Adrenal gland (tissue), 12 donors: Measurements from ENCODE around the gene GALNT9. TPM values are rescaled to one million over a fixed set of nuclear protein-coding genes. Genes with fewer than 3 reads are reported as not detected.

Experiments
- DNase-seq, 7 donors: peaks; one replicate each; pipeline ENCODE4 v3.0.0-alpha.2; 2019 to 2020
- H3K27ac ChIP-seq, 5 donors: fragments of 200-600 bp; sonication (generic) in 4 of 5; 1 replicate in 3 of 5; 2 replicates in 2 of 5; pipeline versions ENCODE4 v1.5.1 to v1.8.0; 2016 to 2020; ENCODE audit warnings: mild to moderate bottlenecking in 1 of 5
- H3K27me3 ChIP-seq: fragments of 200-600 bp; 2 replicates; pipeline ENCODE4 v1.8.0; 2021
- H3K36me3 ChIP-seq, 2 donors: fragments of 200-600 bp; replicated peaks in 1 of 2; 1 replicate in 1 of 2; 2 replicates in 1 of 2; pipeline versions ENCODE4 v1.5.1 to v1.8.0; 2018 to 2022
- H3K4me1 ChIP-seq, 2 donors: fragments of 200-600 bp; replicated peaks in 1 of 2; 1 replicate in 1 of 2; 2 replicates in 1 of 2; pipeline versions ENCODE4 v1.5.1 to v1.8.0; 2018 to 2021
- H3K4me3 ChIP-seq, 4 donors: fragments of 200-600 bp; sonication (generic) in 3 of 4; one replicate each; pipeline ENCODE4 v1.5.1; 2016 to 2018
- H3K9me3 ChIP-seq, 3 donors: fragments of 200-600 bp; sonication (generic) in 1 of 3; replicated peaks in 1 of 3; 1 replicate in 2 of 3; 2 replicates in 1 of 3; pipeline versions ENCODE4 v1.5.1 to v1.8.0; 2016 to 2021
- CTCF ChIP-seq, 6 experiments: fragments of 450-650 bp in 4 of 6; fragments of 200-600 bp in 2 of 6; sonication (generic) in 1 of 6; IDR thresholded peaks; 1 replicate in 5 of 6; 2 replicates in 1 of 6; pipeline versions ENCODE4 v1.5.1 to v1.8.0; 2016 to 2021; ENCODE audit warnings: antibody characterized with exemption in 6 of 6, mild to moderate bottlenecking in 2 of 6, moderate library complexity in 1 of 6
- POLR2A ChIP-seq, 2 donors: fragments of 450-650 bp; IDR thresholded peaks; one replicate each; pipeline ENCODE4 v1.6.1; 2017; ENCODE audit warnings: antibody characterized with exemption in 2 of 2, mild to moderate bottlenecking in 2 of 2, moderate library complexity in 1 of 2
- WGBS, 4 donors: extraction: QIAGEN DNeasy Blood & Tissue Kit in 2 of 4; methylation state at CpG; one replicate each; pipeline versions ENCODE4 v1.1.5 to v1.1.7; 2013 to 2017; 5-methylcytosine and 5-hydroxymethylcytosine counted together
- intact Hi-C, 2 donors: fragments of 100-400 bp; cut with DNase I; formaldehyde crosslinking; loops; one replicate each; pipeline versions ENCODE4 v1.14.1 to v1.15.0; 2022 to 2023
- polyA plus RNA-seq, 3 donors: library from polyadenylated mRNA; stranded (reverse); fragments of 200-250 nt in 2 of 3; fragments of 350-450 nt in 1 of 3; fragmentation: Illumina TruSeq in 1 of 3; extraction: RNeasy Lipid Tissue Mini Kit (QIAGEN cat#74804) in 1 of 3; gene quantifications; one replicate each; pipeline ENCODE4 v1.2.3, GENCODE V29; 2013 to 2014
- total RNA-seq, 9 donors: library from RNA; depleted of rRNA in 4 of 9; stranded (reverse); fragments of >200 nt in 4 of 9; fragments of 120-200 nt in 1 of 9; fragmentation: NEBNext Ultra II Directional in 1 of 9; extraction: Animal tissue kit (Norgen Biotek cat#: 25700) in 1 of 9; gene quantifications; one replicate each; pipeline versions ENCODE4 v1.1.0 to v1.2.4, GENCODE V29; 2013 to 2023
- donor health status: healthy with polysubstance abuse.
- donor health status: Bipolar disorder and iron deficiency.
- donor health status: DM: yes; HTN: yes; CAD: no.
- donor health status: DM: no; HTN: no; CAD: no.
- donor health status: DM: no; HTN: no; CAD: no.
- donor health status: DM: yes; HTN: yes; CAD: no.

The GALNT9 gene
- total and polyA plus RNA-seq, 12 donors: 0.44 to 7.8 (median 1.2) TPM; not detected in 1

- no peaks in the 10 kb centered on the region for H3K4me1 ChIP-seq
- no peak for TF ChIP-seq CTCF (IDR thresholded peaks at IDR 0.05)
- TF ChIP-seq POLR2A (IDR thresholded peaks at IDR 0.05): no peak
- DNase-seq: no peak
- H3K27me3 ChIP-seq: no peaks in the 10 kb centered on the region
- 72 to 87% (median 76%) methylated on average over 10 to 20 of the region's 20 CpGs for WGBS, 4 donors
- no peaks in the 10 kb centered on the region for H3K36me3 ChIP-seq
- no peak overlapping the region for H3K4me3 ChIP-seq
- no peaks in the 10 kb centered on the region for H3K9me3 ChIP-seq
- intact Hi-C loops: no loop called here
- no peak overlapping the region for H3K27ac ChIP-seq
These were observed 7.9 kb downstream of the GALNT9 start for GRCh38 chr12:132321321-132322118.

GRCh38 chr12:132320767-132321211, 8.6 kb downstream of the GALNT9 start:
- H3K27me3 ChIP-seq: no peaks in the 10 kb centered on the region
- DNase-seq: no peak
- no peak for TF ChIP-seq CTCF (IDR thresholded peaks at IDR 0.05)
- TF ChIP-seq POLR2A (IDR thresholded peaks at IDR 0.05): no peak
- intact Hi-C loops: no loop called here
- no peaks in the 10 kb centered on the region for H3K4me1 ChIP-seq
- H3K27ac ChIP-seq: no peak overlapping the region
- no peak overlapping the region for H3K4me3 ChIP-seq
- 66 to 86% (median 77%) methylated on average over 8 to 23 of the region's 23 CpGs for WGBS, 4 donors
- H3K36me3 ChIP-seq: no peaks in the 10 kb centered on the region
- H3K9me3 ChIP-seq: no peaks in the 10 kb centered on the region

- no peaks in the 10 kb centered on the region for H3K36me3 ChIP-seq
- no peaks in the 10 kb centered on the region for H3K4me1 ChIP-seq
- 79 to 88% (median 83%) methylated on average over 27 to 29 of the region's 29 CpGs for WGBS, 4 donors
- no peak for DNase-seq
- intact Hi-C loops: no loop called here
- TF ChIP-seq CTCF (IDR thresholded peaks at IDR 0.05) (no peak), POLR2A (IDR thresholded peaks at IDR 0.05) (no peak)
- H3K9me3 ChIP-seq: no peaks in the 10 kb centered on the region
- no peak overlapping the region for H3K4me3 ChIP-seq
- H3K27me3 ChIP-seq: no peaks in the 10 kb centered on the region
- no peak overlapping the region for H3K27ac ChIP-seq
These were observed 9.3 kb downstream of the GALNT9 start for GRCh38 chr12:132319991-132320570.

GRCh38 chr12:132319359-132319950, 9.9 kb downstream of the GALNT9 start:
- Histone ChIP-seq H3K4me1 (no peaks in the 10 kb centered on the region), H3K27ac (no peak overlapping the region), H3K27me3 (peaks cover 3% of the 10 kb centered on the region), H3K36me3 (no peaks in the 10 kb centered on the region), H3K9me3 (no peaks in the 10 kb centered on the region), H3K4me3 (no peak overlapping the region)
- WGBS, 4 donors: 62 to 79% (median 68%) methylated on average over 26 to 30 of the region's 30 CpGs
- intact Hi-C loops: no loop called here
- TF ChIP-seq POLR2A (IDR thresholded peaks at IDR 0.05) (no peak), CTCF (IDR thresholded peaks at IDR 0.05) (no peak)
- DNase-seq: no peak
